NCI-H1105 (cell line): ENCODE results near the gene NLRC5.

Experiments used
- DNase-seq: peaks from one replicate; lab custom pipeline; 2025; lab: John Stamatoyannopoulos, UW

NLRC5 gene

DNA sequence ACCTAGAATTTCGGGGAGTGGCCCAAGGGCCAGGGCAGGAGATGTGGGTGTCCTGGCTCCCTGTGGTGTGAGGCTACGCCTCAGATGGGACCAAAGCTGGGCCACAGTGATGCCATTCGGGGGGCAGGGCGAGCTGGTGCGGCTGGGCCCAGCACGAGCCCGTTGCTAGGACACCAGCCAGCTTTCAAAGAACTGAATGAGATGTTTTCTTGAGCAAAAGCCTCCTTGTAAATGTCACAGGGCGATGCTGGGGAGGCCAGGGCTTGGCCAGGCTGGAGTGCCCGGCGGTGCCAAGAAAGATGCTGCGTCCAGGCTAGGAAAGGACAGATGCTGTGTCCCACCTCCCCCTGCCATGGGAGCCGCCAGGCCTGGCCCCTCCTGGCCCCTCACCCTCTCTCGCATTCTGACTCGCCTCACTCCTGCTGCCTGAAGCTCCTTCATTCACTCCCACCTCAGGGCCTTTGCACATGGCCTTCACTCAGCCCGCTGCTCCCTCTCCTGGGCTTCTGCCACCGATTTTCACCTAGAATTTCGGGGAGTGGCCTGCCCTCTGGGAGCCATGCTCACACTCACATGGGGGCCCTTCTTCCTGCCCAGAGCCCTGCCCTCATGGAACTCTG, 142.1 kb downstream of the NLRC5 start:
- DNase-seq, result no peak

DNA sequence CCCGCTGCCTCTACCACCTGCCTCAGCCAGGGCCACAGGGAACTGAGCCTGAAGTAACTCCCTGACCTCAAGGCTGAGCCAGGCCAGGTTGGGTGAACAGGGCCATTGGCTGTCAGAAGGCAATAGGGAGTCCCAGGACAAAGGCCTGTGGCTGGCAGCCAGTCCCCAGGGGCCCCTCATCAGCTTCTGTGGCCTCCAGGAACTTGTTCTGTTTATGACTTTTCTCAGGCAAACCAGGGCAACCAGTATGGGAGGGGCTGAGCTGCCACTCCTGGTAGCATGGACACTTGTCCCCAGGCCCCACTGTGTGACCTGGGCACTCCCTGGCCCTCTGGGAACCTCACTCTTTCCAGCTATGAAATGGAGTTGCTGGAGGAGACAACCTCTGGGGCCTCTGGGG, 143.1 kb downstream of the NLRC5 start:
- no peak for DNase-seq

DNA sequence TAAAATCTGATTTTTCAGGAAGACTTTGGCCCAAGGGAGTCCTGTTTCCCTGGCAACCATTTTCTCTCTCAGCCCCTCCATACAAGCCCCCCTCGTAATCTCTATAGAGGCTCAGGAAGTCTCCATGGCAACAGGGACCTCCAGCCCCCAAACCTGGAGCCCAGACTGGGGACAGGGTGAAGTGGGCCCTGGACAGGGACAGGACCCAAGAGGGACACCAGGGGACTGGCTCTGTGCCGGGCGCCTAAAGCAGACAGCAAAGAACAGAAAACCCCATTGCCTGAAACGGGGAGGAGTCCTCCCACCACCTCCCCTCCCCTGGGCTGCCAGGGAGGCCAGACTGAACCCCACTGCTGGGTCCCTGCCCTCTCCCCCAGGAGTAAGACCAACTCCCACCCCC, 143.7 kb downstream of the NLRC5 start:
- no peak for DNase-seq
